ENCODE data around the gene CFAP44. TPM values are rescaled to one million over a fixed set of nuclear protein-coding genes. Genes with fewer than 3 reads are reported as not detected.

The CFAP44 gene
- total RNA-seq, 2 experiments from 2014 or later, result 5.2 to 7.2 TPM

DNA sequence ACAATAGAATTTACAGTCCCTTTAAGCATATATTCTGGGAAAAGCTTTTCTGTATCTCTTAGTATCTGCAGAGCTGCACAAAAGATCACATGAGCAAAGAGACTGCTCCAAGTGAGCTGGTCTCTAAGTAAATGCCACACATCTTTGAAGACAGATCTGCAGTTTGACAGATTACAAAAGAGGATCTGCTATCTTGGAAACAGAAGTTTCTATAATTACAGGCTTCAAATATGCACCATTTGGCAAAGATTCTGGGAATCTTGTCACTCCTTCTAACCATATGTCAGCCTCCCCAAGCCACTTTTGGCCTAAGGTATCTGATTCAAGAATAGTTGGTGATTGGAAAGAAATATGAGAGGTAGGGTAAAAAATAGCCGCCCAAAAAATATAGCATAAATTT is 9.6 kb upstream of the CFAP44 start:
- Histone ChIP-seq H2AFZ (ENCODE audit: low read length) (no peak overlapping the region), H3K4me1 (ENCODE audit: insufficient read depth, low read length, poor library complexity, severe bottlenecking) (no peaks in the 10 kb centered on the region), H3K79me2 (ENCODE audit: insufficient read depth, low read depth, low read length) (no peaks in the 10 kb centered on the region), H3K9me3 (ENCODE audit: low read length) (no peaks in the 10 kb centered on the region), H4K20me1 (ENCODE audit: insufficient read depth, low read length) (no peaks in the 10 kb centered on the region), H3K9me2 (ENCODE audit: insufficient read depth, low read length) (no peaks in the 10 kb centered on the region), H3K36me3 (ENCODE audit: insufficient read depth, low read length) (peaks cover 33% of the 10 kb centered on the region), H3K4me2 (ENCODE audit: low read length) (no peak overlapping the region), H3K4me3 (ENCODE audit: low read depth, low read length, poor library complexity, severe bottlenecking) (no peak overlapping the region), H3K27ac (ENCODE audit: low read depth, low read length, poor library complexity, severe bottlenecking) (no peak overlapping the region)
- DNase-seq (ENCODE audit: low spot score), result no peak
- ChIA-PET CTCF (ENCODE audit: unreplicated experiment) (no interaction called here), POLR2A (interaction anchor here (0.6 kb wide), 1 partner anchor 35 kb away, joined by 3 read pairs; no protein-coding TSS in a partner anchor)
- no peak for TF ChIP-seq EZH2phosphoT487 (IDR thresholded peaks at IDR 0.05; ENCODE audit: borderline replicate concordance, low read depth, low read length)
- TF ChIP-seq, protein P1, sequence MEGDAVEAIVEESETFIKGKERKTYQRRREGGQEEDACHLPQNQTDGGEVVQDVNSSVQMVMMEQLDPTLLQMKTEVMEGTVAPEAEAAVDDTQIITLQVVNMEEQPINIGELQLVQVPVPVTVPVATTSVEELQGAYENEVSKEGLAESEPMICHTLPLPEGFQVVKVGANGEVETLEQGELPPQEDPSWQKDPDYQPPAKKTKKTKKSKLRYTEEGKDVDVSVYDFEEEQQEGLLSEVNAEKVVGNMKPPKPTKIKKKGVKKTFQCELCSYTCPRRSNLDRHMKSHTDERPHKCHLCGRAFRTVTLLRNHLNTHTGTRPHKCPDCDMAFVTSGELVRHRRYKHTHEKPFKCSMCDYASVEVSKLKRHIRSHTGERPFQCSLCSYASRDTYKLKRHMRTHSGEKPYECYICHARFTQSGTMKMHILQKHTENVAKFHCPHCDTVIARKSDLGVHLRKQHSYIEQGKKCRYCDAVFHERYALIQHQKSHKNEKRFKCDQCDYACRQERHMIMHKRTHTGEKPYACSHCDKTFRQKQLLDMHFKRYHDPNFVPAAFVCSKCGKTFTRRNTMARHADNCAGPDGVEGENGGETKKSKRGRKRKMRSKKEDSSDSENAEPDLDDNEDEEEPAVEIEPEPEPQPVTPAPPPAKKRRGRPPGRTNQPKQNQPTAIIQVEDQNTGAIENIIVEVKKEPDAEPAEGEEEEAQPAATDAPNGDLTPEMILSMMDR (conservative IDR thresholded peaks at IDR 0.05; ENCODE audit: low read length), result no peak
- intact Hi-C loops (cut with micrococcal nuclease; ENCODE audit: unreplicated experiment), result no loop called here
- BruUV-seq (replicated peaks), result no TSS peak

DNA sequence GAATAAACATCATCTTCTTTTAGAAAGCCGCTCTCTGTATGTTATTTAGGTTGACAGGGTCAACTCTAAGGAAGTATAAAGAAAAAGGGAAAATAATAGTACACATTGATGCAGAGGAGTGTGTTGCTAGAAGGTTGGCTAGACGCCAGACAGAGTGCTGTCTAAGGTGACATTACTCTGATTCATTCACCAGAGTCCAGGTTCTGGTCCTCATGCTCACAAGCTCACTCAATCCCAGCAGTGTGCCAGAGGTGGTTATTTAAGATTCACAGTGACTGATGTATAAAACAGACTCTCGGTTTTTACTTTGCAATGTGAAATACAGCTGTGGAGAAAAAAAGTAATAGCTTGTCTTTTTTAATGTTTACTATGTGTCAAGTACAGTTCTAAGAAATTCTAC is 1.7 kb downstream of the CFAP44 start:
- H3K4me1 ChIP-seq (ENCODE audit: insufficient read depth, low read length, poor library complexity, severe bottlenecking), result no peaks in the 10 kb centered on the region
- BruUV-seq (replicated peaks), result no TSS peak
- CTCF ChIA-PET (ENCODE audit: unreplicated experiment), result interaction anchor here (0.6 kb wide), 1 partner anchor 634 kb away, joined by 4 read pairs; no protein-coding TSS in a partner anchor
- no peak overlapping the region for H3K4me2 ChIP-seq (ENCODE audit: low read length)
- intact Hi-C loops (cut with micrococcal nuclease; ENCODE audit: unreplicated experiment), result no loop called here
- H4K20me1 ChIP-seq (ENCODE audit: insufficient read depth, low read length), result no peaks in the 10 kb centered on the region
- no peak for TF ChIP-seq EZH2phosphoT487 (IDR thresholded peaks at IDR 0.05; ENCODE audit: borderline replicate concordance, low read depth, low read length)
- TF ChIP-seq, protein P1 (conservative IDR thresholded peaks at IDR 0.05; ENCODE audit: low read length), result no peak
- no peak overlapping the region for H2AFZ ChIP-seq (ENCODE audit: low read length)
- no peak for DNase-seq (ENCODE audit: low spot score)
- H3K9me2 ChIP-seq (ENCODE audit: insufficient read depth, low read length), result no peaks in the 10 kb centered on the region
- H3K79me2 ChIP-seq (ENCODE audit: insufficient read depth, low read depth, low read length), result no peaks in the 10 kb centered on the region
- POLR2A ChIA-PET, result interaction anchor here (0.7 kb wide), 1 partner anchor 92 kb away, joined by 5 read pairs; no protein-coding TSS in a partner anchor
- peaks cover 14% of the 10 kb centered on the region; the same call in 1 of the 2 replicates for H3K36me3 ChIP-seq (ENCODE audit: insufficient read depth, low read length)
- H3K9me3 ChIP-seq (ENCODE audit: low read length), result no peaks in the 10 kb centered on the region
- no peak overlapping the region for H3K27ac ChIP-seq (ENCODE audit: low read depth, low read length, poor library complexity, severe bottlenecking)
- no peak overlapping the region for H3K4me3 ChIP-seq (ENCODE audit: low read depth, low read length, poor library complexity, severe bottlenecking)

DNA sequence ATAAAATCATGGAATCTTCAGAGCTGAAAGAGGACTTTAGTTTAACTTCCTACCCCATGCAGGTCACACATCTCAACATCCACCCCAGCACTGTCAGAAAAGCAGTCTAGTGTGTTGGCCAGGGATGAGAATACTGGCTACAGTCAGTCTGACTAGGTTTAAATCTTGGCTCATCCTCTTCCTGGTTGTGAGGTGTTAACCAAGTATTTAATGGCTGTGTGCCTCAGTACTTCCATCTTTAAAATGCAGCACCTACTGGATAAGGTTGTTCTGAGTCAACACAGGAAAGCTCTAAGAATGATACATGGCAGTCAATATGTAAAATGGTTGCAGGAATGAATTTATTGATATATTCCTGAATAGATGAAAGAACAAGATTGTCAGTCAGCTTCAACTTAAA is 3.1 kb downstream of the CFAP44 start:
- no peak for TF ChIP-seq EZH2phosphoT487 (IDR thresholded peaks at IDR 0.05; ENCODE audit: borderline replicate concordance, low read depth, low read length)
- CTCF ChIA-PET (ENCODE audit: unreplicated experiment), result no interaction called here
- intact Hi-C loops (cut with micrococcal nuclease; ENCODE audit: unreplicated experiment), result no loop called here

More for the DNA sequence above, 3.1 kb downstream of the CFAP44 start:
- no peaks in the 10 kb centered on the region for H3K9me3 ChIP-seq (ENCODE audit: low read length)
- no peak overlapping the region for H3K4me3 ChIP-seq (ENCODE audit: low read depth, low read length, poor library complexity, severe bottlenecking)
- no peaks in the 10 kb centered on the region for H3K9me2 ChIP-seq (ENCODE audit: insufficient read depth, low read length)
- BruUV-seq (replicated peaks), result no TSS peak
- H3K4me1 ChIP-seq (ENCODE audit: insufficient read depth, low read length, poor library complexity, severe bottlenecking), result no peaks in the 10 kb centered on the region
- no peaks in the 10 kb centered on the region for H3K79me2 ChIP-seq (ENCODE audit: insufficient read depth, low read depth, low read length)
- peaks cover 14% of the 10 kb centered on the region; the same call in 1 of the 2 replicates for H3K36me3 ChIP-seq (ENCODE audit: insufficient read depth, low read length)
- no peak overlapping the region for H3K4me2 ChIP-seq (ENCODE audit: low read length)
- DNase-seq (ENCODE audit: low spot score), result no peak
- POLR2A ChIA-PET, result interaction anchor here (0.5 to 1.2 kb wide), 3 partner anchors 8 to 178 kb away, joined by 3 to 7 read pairs (median 4); no protein-coding TSS in a partner anchor
- no peaks in the 10 kb centered on the region for H4K20me1 ChIP-seq (ENCODE audit: insufficient read depth, low read length)
- H2AFZ ChIP-seq (ENCODE audit: low read length), result no peak overlapping the region
- no peak overlapping the region for H3K27ac ChIP-seq (ENCODE audit: low read depth, low read length, poor library complexity, severe bottlenecking)
